ENCODE data around the gene SHISA9. TPM values are rescaled to one million over a fixed set of nuclear protein-coding genes. Genes with fewer than 3 reads are reported as not detected.
"Not testable (repeated sequence)": the region's sequence is repeated elsewhere in the genome, so short reads cannot be mapped to it uniquely, and the experiment has no call there.

Gene SHISA9
- 1 to 10 TPM in 1 of 2 donors, under 1 TPM in 1; 0.21 to 3.4 TPM for total RNA-seq

GRCh38 chr16:12901597-12902461 lies at the start of gene SHISA9:
SHISA9 (plus strand) TSS chr16:12901598.
- no peak within 1 kb of the TSS for H3K27ac ChIP-seq
- no peak for TF ChIP-seq CTCF (IDR thresholded peaks at IDR 0.05)
- H3K27me3 ChIP-seq (replicated peaks; ENCODE audit: insufficient read depth): peaks cover 3% of the 10 kb centered on the region
- H3K36me3 ChIP-seq: no peaks in the 10 kb centered on the region
- H3K9me3 ChIP-seq: no peaks in the 10 kb centered on the region
- DNase-seq (ENCODE audit: low spot score): no peak
- peaks cover 3 to 23% of the 10 kb centered on the region in 2 donors for H3K4me1 ChIP-seq (ENCODE audit: control insufficient read depth in 1 of 2, low read depth in 2 of 2)
- no peak for ATAC-seq (ENCODE audit: insufficient number of reproducible peaks, low FRiP score, low read depth)
- H3K4me3 ChIP-seq: peak within 1 kb of the TSS; percentile 56

GRCh38 chr16:12853972-12854371 lies 47.4 kb upstream of the SHISA9 start:
- H3K27me3 ChIP-seq (replicated peaks; ENCODE audit: insufficient read depth): no peaks in the 10 kb centered on the region
- no peaks in the 10 kb centered on the region for H3K36me3 ChIP-seq
- no peaks in the 10 kb centered on the region for H3K4me1 ChIP-seq (ENCODE audit: control insufficient read depth in 1 of 2, low read depth in 2 of 2)
- no peak overlapping the region for H3K27ac ChIP-seq
- H3K9me3 ChIP-seq: peaks cover 3% of the 10 kb centered on the region
- no peak for TF ChIP-seq CTCF (IDR thresholded peaks at IDR 0.05)
- no peak for ATAC-seq (ENCODE audit: insufficient number of reproducible peaks, low FRiP score, low read depth)
- no peak overlapping the region for H3K4me3 ChIP-seq
- no peak for DNase-seq (ENCODE audit: low spot score)

- H3K27ac ChIP-seq: not testable (repeated sequence)
These were observed 44.0 kb upstream of the SHISA9 start for GRCh38 chr16:12857435-12857834.

GRCh38 chr16:12862327-12862726 lies 39.1 kb upstream of the SHISA9 start:
- H3K4me3 ChIP-seq: no peak overlapping the region
- H3K9me3 ChIP-seq: no peaks in the 10 kb centered on the region
- ATAC-seq (ENCODE audit: insufficient number of reproducible peaks, low FRiP score, low read depth): no peak
- DNase-seq (ENCODE audit: low spot score): no peak
- H3K36me3 ChIP-seq: no peaks in the 10 kb centered on the region
- no peak for TF ChIP-seq CTCF (IDR thresholded peaks at IDR 0.05)
- no peaks in the 10 kb centered on the region for H3K27me3 ChIP-seq (replicated peaks; ENCODE audit: insufficient read depth)
- H3K27ac ChIP-seq: no peak overlapping the region
- H3K4me1 ChIP-seq (ENCODE audit: control insufficient read depth in 1 of 2, low read depth in 2 of 2): no peaks in the 10 kb centered on the region

More at GRCh38 chr16:12857435-12857834, 44.0 kb upstream of the SHISA9 start:
- not testable (repeated sequence) for ATAC-seq (ENCODE audit: insufficient number of reproducible peaks, low FRiP score, low read depth); H3K36me3 ChIP-seq; H3K4me3 ChIP-seq; DNase-seq (ENCODE audit: low spot score); H3K27me3 ChIP-seq (replicated peaks; ENCODE audit: insufficient read depth); H3K4me1 ChIP-seq (ENCODE audit: control insufficient read depth in 1 of 2, low read depth in 2 of 2); H3K9me3 ChIP-seq

GRCh38 chr16:12862941-12863340 lies 38.5 kb upstream of the SHISA9 start:
- H3K4me3 ChIP-seq: no peak overlapping the region
- no peaks in the 10 kb centered on the region for H3K9me3 ChIP-seq
- TF ChIP-seq CTCF (IDR thresholded peaks at IDR 0.05): no peak
- no peaks in the 10 kb centered on the region for H3K4me1 ChIP-seq (ENCODE audit: control insufficient read depth in 1 of 2, low read depth in 2 of 2)
- no peaks in the 10 kb centered on the region for H3K27me3 ChIP-seq (replicated peaks; ENCODE audit: insufficient read depth)
- ATAC-seq (ENCODE audit: insufficient number of reproducible peaks, low FRiP score, low read depth) (no peak), DNase-seq (ENCODE audit: low spot score) (no peak)
- H3K27ac ChIP-seq: no peak overlapping the region
- no peaks in the 10 kb centered on the region for H3K36me3 ChIP-seq
